Renal pelvis (tissue), 4 donors: Measurements from ENCODE around the gene KCNJ10. TPM values are rescaled to one million over a fixed set of nuclear protein-coding genes. Genes with fewer than 3 reads are reported as not detected.

Experiments
- DNase-seq: peaks from one replicate; pipeline ENCODE4 v3.0.0-alpha.2; 2013
- polyA plus RNA-seq, 3 donors: library from polyadenylated mRNA; unstranded; fragments of 120-200 nt; gene quantifications; one replicate each; pipeline ENCODE4 v1.2.1, GENCODE V29; 2013; ENCODE audit not compliant: insufficient read length in 3 of 3

KCNJ10 gene
- polyA plus RNA-seq, 3 donors: 20.5 to 24.7 (median 22.3) TPM

DNA sequence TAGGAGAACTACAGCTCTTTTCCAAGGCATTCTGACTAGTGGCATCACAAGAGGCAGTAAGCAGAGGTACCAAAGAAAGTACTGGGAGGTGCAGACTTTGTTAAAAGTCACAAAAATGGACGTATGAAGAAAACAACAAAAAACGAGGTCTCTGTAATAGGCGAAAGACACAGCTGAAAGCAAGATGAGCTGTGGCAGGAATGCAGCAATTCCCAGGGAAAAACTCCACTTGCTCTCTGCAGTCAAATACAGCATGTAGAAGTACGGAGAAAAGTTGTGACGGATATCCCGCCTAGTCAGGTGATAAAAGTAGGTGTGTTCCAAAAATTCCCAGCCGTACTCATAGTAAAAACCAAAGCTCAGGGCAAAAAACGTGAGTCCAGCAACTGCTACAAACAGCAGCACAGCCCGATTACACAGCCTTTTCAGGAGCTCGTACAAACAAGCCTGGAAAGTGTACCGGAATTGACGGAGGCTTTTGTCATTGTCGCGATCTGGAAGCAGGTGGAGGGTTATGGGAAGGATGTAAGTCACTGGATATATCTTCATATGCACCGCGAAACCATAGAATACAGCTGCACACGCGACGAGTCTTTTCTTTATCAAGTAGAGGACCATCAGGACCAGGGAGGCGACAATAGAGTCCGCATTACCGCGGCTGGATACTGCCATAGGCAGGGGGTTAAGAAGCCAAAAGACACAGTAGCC lies 39.1 kb downstream of the KCNJ10 start:
- DNase-seq: peak; percentile 11

DNA sequence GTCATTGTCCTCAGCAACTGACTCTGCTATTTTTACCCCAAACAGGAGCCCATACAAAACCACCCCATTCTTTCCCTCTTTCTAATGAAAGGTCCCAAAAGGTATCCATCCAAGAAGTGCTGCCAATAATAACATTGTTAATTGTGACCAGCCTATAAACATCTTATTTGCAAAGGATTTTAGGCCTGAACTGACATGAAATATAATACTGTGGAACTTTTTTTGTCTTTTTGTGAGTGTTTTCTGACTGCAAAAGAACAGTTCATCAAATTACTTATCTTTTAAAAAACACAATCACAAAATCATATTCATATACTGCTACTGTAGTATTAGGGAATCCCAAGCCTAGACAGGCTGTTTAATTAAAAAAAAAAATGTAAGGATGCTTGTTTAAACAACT lies 41.5 kb downstream of the KCNJ10 start:
- no peak for DNase-seq

DNA sequence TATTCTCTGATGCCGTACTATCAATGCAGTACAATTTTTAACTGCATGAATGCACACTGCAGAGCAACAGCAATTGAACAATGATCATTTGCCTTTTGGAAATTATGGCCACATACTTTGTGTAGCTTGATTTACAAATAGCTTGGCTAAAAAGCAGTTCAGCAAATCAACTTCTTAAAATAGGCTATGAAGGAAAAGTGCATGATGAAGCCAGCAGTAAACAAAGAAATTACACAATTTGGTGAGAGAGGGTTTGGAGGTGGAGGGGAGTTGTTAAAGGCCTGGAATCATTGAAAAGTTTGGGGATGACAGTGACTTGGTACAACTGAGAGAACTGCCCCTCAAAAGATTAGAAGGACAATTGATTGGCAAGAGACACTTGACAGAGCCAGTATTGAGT lies 44.6 kb downstream of the KCNJ10 start:
- DNase-seq: no peak

DNA sequence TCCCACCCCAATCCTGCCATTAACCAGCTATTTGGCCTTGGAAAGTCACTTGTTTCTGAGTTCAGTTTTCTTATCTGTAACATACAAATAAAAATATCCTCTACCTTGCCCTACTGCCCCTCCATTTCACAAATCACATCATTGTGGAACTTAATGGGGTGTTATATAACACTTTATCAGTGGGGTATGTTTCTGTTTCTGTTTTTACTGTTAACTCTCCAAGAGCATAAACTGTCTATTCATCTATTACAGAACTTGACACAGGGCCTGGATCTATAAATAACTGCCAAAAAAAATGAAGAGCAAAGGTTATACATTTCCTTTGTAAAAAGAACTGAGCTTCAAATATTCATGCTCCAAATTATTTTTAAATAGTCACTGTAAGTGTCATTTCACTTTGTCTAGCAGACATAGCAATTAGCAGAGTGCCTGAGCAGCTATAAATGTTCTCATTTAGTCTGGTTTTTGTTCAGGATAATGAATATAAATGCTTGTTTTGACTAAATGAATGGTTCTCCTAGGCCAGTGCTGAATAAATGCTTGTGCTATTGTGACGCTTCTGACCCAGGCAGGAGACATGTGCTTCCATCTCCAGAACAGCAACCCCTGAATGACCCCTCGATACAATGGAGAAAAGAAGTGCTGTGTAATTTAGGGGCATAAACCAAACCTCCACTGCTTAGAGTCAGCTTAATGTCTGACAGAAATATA lies 45.6 kb downstream of the KCNJ10 start:
- no peak for DNase-seq

DNA sequence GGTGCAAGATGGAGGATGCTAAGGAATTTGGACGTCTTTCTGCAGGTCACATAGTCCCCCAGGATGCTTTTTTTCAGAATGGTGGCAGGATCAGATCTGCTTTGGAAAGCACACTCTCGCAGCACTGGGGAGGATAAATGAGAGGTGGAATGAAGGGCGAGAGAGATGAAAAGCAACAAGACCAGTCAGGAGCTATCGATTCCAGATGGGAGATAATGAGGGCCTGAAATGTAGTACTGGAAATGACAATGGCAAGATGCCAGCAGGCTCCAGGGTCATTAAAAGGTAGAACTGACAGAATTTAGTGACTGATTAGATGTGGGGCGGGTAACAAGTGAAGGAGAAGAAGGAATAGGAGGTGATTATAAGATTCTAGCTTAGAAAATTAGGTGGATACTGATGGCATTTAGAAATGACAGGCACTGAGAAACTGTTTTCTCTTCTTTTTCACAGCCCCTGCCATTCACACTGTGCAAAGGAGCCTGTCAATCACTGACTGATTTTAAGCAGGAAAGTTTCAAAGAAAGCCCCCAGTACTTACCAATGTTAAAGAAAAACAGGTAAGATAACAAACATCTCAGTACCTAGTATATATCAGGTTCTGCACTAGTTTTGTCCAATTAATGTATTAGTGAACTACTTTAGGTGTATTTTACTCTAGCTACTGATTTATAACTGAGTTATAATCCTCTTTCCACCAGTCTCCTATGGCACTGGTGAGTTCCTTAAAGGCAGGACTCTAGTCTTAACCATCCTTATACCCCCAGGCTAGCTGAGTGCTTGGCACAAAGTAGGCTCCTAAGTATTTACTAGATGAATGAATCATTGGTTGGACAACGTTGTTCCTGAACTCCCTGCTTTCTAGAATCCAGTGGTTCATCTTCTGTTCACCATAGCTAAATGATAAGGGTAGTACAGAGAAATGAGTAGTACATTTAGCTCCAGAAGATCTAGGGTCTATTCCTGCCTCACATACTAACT lies 47.3 kb downstream of the KCNJ10 start:
- no peak for DNase-seq

DNA sequence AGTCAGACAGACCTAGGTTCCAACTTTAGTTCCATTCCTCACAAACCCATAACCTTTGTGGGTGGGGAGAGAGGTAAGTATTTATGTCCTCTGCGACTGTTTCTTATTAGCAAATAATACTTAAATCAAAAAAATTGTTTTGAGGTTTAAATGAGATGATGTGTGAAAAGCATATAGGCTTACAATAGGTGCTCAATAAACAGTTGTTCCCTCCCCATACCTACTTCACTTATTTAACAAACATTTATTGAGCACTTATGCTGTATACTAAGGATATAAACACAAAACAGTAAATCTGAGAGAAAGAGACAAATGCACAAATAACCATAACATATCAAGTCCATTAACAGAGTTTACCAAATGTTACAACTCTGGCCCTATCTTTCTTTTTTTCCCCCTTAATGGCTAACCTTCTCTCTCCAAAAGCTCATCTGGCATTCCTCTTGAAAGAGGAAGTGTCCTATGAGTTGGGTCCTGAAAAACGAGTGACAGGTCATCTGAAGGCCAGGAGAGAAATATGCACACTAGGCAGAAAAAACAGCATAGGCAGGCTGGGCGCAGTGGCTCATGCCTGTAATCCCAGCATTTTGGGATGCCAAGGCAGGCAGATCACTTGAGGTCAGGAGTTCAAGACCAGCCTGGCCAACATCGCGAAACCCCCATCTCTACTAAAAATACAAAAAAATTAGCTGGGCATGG lies 48.4 kb downstream of the KCNJ10 start:
- DNase-seq: no peak

GRCh38 chr1:160020196-160020595 lies 49.8 kb downstream of the KCNJ10 start:
- DNase-seq: no peak

GRCh38 chr1:160018900-160019299 lies 51.1 kb downstream of the KCNJ10 start:
- DNase-seq: no peak

- DNase-seq: no peak
Measured at GRCh38 chr1:160018347-160018746, 51.6 kb downstream of the KCNJ10 start.

GRCh38 chr1:160017592-160017991 lies 52.4 kb downstream of the KCNJ10 start:
- DNase-seq: no peak

GRCh38 chr1:160011781-160012180 lies 58.2 kb downstream of the KCNJ10 start:
- DNase-seq: no peak

DNA sequence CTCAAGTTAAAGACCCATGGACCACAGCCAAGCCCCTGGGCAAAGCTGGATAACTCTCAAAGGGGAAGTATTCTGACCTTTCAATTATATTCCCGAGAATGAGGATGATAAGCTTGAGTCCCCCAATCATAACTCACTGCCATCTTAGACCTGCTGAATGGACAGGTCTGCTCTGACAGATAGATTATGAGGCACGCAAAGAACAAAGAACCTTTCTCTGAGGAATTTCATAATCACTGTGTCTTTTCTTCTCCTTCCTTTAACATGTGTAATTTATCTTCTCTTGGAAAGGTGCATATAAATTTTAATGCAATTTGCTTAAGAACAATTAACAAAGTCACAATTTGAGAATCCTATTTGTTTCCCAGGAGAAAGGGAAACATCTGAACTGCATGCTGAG lies 60.2 kb downstream of the KCNJ10 start:
- DNase-seq: no peak

GRCh38 chr1:160009081-160009480 lies 60.9 kb downstream of the KCNJ10 start:
- DNase-seq: no peak

- DNase-seq: peak; percentile 28
Measured at GRCh38 chr1:160007577-160008200, 62.3 kb downstream of the KCNJ10 start.

DNA sequence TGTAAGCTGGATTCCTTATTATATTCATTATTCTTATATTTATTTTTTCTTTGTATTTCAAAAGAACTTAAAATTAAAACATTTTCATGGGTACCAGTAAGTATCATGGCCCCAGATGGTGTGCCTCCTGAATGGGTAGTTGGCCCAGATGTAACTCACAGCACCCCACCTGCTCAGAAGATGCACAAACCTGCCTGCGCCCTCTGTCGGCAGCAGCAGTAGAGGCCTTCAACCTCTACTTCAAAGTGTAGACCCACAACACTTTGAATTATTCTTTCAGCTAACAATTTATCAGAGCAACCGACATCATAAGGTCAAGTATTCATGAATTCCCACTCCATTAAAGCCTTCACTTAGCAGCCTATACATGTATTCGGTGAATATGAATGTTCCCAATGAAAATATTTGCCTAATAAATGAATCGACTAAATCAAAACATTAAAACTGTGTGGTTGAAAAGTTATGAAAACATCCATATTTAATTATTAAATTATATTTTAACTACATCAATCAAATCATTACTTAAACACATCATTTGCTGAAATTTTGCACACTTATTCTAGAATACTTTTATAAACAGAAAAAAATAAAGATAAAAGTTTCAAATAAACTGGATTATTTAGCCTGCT lies 63.5 kb downstream of the KCNJ10 start:
- DNase-seq: peak; percentile 59

DNA sequence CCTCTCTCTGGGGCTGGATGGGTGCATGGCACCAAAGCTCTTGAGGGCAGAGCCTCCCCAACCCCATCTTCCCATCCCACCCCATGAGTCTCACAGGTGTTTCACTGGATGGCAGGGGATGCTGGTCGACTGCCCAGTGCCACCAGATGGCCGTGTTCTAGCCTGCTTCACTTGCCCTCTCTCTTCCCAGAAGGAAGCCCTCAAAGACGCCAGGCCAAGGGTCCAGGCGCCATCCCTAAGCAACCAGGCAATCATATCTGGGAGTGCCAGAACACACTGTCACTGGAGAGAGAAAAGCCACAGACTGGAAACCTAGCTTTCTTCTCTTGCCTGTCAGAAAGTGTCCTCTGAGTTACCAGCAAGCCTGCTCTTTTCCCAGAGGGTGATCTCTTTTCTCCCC lies 64.9 kb downstream of the KCNJ10 start:
- DNase-seq: no peak

GRCh38 chr1:160004425-160004824 lies 65.5 kb downstream of the KCNJ10 start:
- no peak for DNase-seq

DNA sequence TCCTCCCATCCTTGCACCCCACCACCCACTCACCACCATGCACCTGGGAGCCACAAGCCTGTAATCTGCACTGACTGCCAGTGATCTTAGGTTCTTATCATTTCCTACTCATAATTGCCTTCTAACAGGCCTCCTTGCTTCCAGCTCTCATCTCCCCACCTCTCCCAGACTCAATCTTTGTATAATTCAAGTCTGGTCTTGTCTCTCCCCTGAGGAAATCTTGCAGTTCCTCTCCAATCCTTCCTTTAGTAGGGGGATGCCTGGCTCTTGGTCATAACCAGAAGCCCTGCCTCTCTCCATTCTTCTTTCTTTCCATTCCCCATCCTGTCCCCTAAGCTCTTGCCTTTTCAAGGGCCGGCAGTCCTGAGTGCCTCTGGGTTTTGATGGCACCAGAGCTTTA lies 66.0 kb downstream of the KCNJ10 start:
- no peak for DNase-seq

DNA sequence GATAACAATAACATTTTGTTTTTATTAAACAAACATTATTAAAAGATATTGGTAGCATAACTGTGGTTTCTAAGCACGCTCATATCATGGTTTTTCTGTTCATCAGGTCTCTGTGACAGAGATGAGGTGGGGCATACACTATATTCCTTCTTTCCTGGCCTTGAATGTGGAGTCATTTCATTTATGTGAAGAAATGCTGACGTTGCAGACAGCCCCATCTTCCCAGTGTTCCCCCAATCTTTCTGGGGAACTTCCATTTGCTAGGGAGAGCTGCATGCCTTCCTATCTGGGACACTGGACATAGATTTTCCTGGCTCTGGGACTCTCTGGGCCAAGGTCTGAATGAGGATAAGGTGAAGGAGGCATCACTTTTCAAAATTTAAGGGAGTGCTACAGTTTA lies 68.5 kb downstream of the KCNJ10 start:
- DNase-seq: no peak

GRCh38 chr1:159999204-159999603 lies 70.8 kb downstream of the KCNJ10 start:
- no peak for DNase-seq

DNA sequence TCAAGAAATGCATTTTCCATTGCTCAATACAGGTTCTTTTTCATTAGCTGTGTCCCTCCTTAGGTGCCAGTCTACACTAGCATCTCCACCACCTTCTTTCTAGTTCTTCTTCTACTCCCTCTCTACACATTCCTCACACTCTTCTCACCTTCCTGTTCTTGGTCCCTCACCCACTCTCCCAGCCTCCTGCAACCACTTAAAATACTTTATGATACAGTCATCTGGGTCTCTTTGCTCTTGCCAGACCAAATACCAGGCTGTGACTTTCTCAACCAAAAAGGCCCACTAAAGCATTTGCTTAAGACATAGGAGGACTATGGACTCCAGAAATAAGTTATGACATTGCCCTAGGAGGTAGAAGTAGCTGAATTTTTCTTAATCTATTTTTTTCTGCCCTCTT lies 73.3 kb downstream of the KCNJ10 start:
- no peak for DNase-seq
